Astrocyte of the hippocampus (primary cell): Measurements from ENCODE around the gene TRAPPC1.
A peak's percentile ranks its signal among the peaks of the same experiment; 100 is the strongest.
"Not testable (repeated sequence)": the region's sequence is repeated elsewhere in the genome, so short reads cannot be mapped to it uniquely, and the experiment has no call there.

Experiments
- DNase-seq: peaks from one replicate; pipeline ENCODE4 v3.0.0; 2011; ENCODE audit warnings: low read depth, low spot score

TRAPPC1 gene

GRCh38 chr17:7931709-7932482, at the start of gene TRAPPC1, which contains the start of gene CNTROB:
Gene TRAPPC1, minus strand, starts transcription at chr17:7931946. Its CDS starts 117 bp downstream, at chr17:7931829.
Gene CNTROB, plus strand, starts transcription at chr17:7932206. Its CDS starts 874 bp downstream, at chr17:7933080.
- DNase-seq: peak; percentile 100

GRCh38 chr17:7977805-7978204, 46.1 kb upstream of the TRAPPC1 start:
- DNase-seq: no peak

- DNase-seq: no peak
Observed at GRCh38 chr17:7977039-7977438, 45.3 kb upstream of the TRAPPC1 start.

- no peak for DNase-seq
Observed at GRCh38 chr17:7974638-7975131, 42.9 kb upstream of the TRAPPC1 start.

- no peak for DNase-seq
Observed at GRCh38 chr17:7972131-7972785, 40.5 kb upstream of the TRAPPC1 start.

- DNase-seq: no peak
Observed at GRCh38 chr17:7971651-7972050, 39.9 kb upstream of the TRAPPC1 start.

GRCh38 chr17:7969433-7969832, 37.7 kb upstream of the TRAPPC1 start:
- no peak for DNase-seq

- DNase-seq: no peak
Observed at GRCh38 chr17:7967751-7968150, 36.0 kb upstream of the TRAPPC1 start.

GRCh38 chr17:7961421-7961820, 29.7 kb upstream of the TRAPPC1 start:
- DNase-seq: no peak

- no peak for DNase-seq
Observed at GRCh38 chr17:7959503-7960253, 27.9 kb upstream of the TRAPPC1 start.

GRCh38 chr17:7956228-7956965, 24.7 kb upstream of the TRAPPC1 start:
- DNase-seq: peak; percentile 15

- DNase-seq: no peak
Observed at GRCh38 chr17:7955414-7956227, 23.9 kb upstream of the TRAPPC1 start.

- not testable (repeated sequence) for DNase-seq
Observed at GRCh38 chr17:7953266-7953665, 21.5 kb upstream of the TRAPPC1 start.

GRCh38 chr17:7951143-7951792, 19.5 kb upstream of the TRAPPC1 start:
- DNase-seq: no peak

- DNase-seq: no peak
Observed at GRCh38 chr17:7950578-7950977, 18.8 kb upstream of the TRAPPC1 start.

GRCh38 chr17:7947651-7948050, 15.9 kb upstream of the TRAPPC1 start:
- no peak for DNase-seq

GRCh38 chr17:7946441-7946840, 14.7 kb upstream of the TRAPPC1 start:
- DNase-seq: no peak

- no peak for DNase-seq
Observed at GRCh38 chr17:7945651-7946050, 13.9 kb upstream of the TRAPPC1 start.

- no peak for DNase-seq
Observed at GRCh38 chr17:7944326-7944725, 12.6 kb upstream of the TRAPPC1 start.

GRCh38 chr17:7943291-7943690, 11.5 kb upstream of the TRAPPC1 start:
- DNase-seq: no peak
